Measurements from ENCODE around the gene G6PC2.
"Not testable (repeated sequence)": the region's sequence is repeated elsewhere in the genome, so short reads cannot be mapped to it uniquely, and the experiment has no call there.

- not testable (repeated sequence) for TF ChIP-seq CTCF (IDR thresholded peaks at IDR 0.05; ENCODE audit: low read length); EZH2phosphoT487 (IDR thresholded peaks at IDR 0.05; ENCODE audit: low read length); EZH2 (optimal IDR thresholded peaks at IDR 0.05; ENCODE audit: low read depth, low read length)
These were observed 33.9 kb upstream of the G6PC2 start for GRCh38 chr2:168867164-168867563.
